Colonic mucosa (tissue), 4 donors: Measurements from ENCODE around the gene DYNLT1. TPM values are rescaled to one million over a fixed set of nuclear protein-coding genes. Genes with fewer than 3 reads are reported as not detected.

Experiments
- DNase-seq: peaks from one replicate; pipeline ENCODE4 v3.0.0-alpha.2; 2020
- H3K27ac ChIP-seq: fragments of 200-600 bp; one replicate; pipeline ENCODE4 v1.8.0; 2021
- H3K27me3 ChIP-seq: fragments of 200-600 bp; one replicate; pipeline ENCODE4 v1.8.0; 2021
- H3K36me3 ChIP-seq: fragments of 200-600 bp; one replicate; pipeline ENCODE4 v1.8.0; 2021
- H3K4me1 ChIP-seq: fragments of 200-600 bp; one replicate; pipeline ENCODE4 v1.8.0; 2021; ENCODE audit warnings: mild to moderate bottlenecking
- H3K4me3 ChIP-seq: fragments of 200-600 bp; one replicate; pipeline ENCODE4 v1.8.0; 2021
- H3K9ac ChIP-seq, 2 donors: one replicate each; pipeline ENCODE4 v1.7.0; 2013; ENCODE audit warnings: control low read depth in 2 of 2, low read depth in 2 of 2, low read length in 2 of 2
- H3K9me3 ChIP-seq: fragments of 200-600 bp; one replicate; pipeline ENCODE4 v1.8.0; 2021
- CTCF ChIP-seq: fragments of 200-600 bp; IDR thresholded peaks from one replicate; pipeline ENCODE4 v1.8.0; 2022; ENCODE audit warnings: antibody characterized with exemption, mild to moderate bottlenecking
- intact Hi-C: fragments of 100-400 bp; cut with DNase I; formaldehyde crosslinking; loops from one replicate; pipeline ENCODE4 v1.14.1; 2022
- total RNA-seq, 2 donors: library from RNA; stranded (reverse); fragmentation: NEBNext Ultra II Directional in 1 of 2; extraction: Animal tissue kit (Norgen Biotek cat#: 25700) in 1 of 2; gene quantifications; one replicate each; pipeline ENCODE4 v1.2.1, GENCODE V29; 2021
- donor health status: healthy.
- donor health status: DM: no; HTN: no; CAD: no.
- donor health status: DM: no; HTN: no; CAD: no.

Gene DYNLT1
- total RNA-seq = 100 to 1,000 TPM; 140 to 166 TPM

- H3K9ac ChIP-seq = peak within 1 kb of the TSS; percentile 88 to 99
- TF ChIP-seq CTCF = no peak
- H3K27ac ChIP-seq = peak within 1 kb of the TSS; percentile 98
- H3K27me3 ChIP-seq = no peaks in the 10 kb centered on the region
- intact Hi-C loops = no loop called here
- no peaks in the 10 kb centered on the region for H3K9me3 ChIP-seq
- H3K36me3 ChIP-seq = no peaks in the 10 kb centered on the region
- peaks cover 15% of the 10 kb centered on the region for H3K4me1 ChIP-seq
- DNase-seq = peak; percentile 96
- H3K4me3 ChIP-seq = peak within 1 kb of the TSS; percentile 88
These were observed at the start of gene DYNLT1 for GRCh38 chr6:158644231-158645063. Gene DYNLT1, minus strand, starts transcription at chr6:158644743. Its CDS starts 35 bp downstream, at chr6:158644708.

- no peaks in the 10 kb centered on the region for H3K4me1 ChIP-seq
- H3K36me3 ChIP-seq = no peaks in the 10 kb centered on the region
- intact Hi-C loops = no loop called here
- no peak overlapping the region for H3K9ac ChIP-seq
- H3K27ac ChIP-seq = no peak overlapping the region
- DNase-seq = no peak
- no peaks in the 10 kb centered on the region for H3K27me3 ChIP-seq
- no peak for TF ChIP-seq CTCF
- H3K4me3 ChIP-seq = no peak overlapping the region
- H3K9me3 ChIP-seq = no peaks in the 10 kb centered on the region
These were observed 44.3 kb upstream of the DYNLT1 start for GRCh38 chr6:158688860-158689259.

GRCh38 chr6:158687506-158687905 lies 43.0 kb upstream of the DYNLT1 start:
- DNase-seq = no peak
- Histone ChIP-seq H3K9me3 (no peaks in the 10 kb centered on the region), H3K27ac (no peak overlapping the region), H3K4me1 (no peaks in the 10 kb centered on the region), H3K4me3 (no peak overlapping the region), H3K9ac (no peak overlapping the region), H3K27me3 (no peaks in the 10 kb centered on the region), H3K36me3 (no peaks in the 10 kb centered on the region)
- intact Hi-C loops = no loop called here
- no peak for TF ChIP-seq CTCF

GRCh38 chr6:158686791-158687381 lies 42.3 kb upstream of the DYNLT1 start:
- TF ChIP-seq CTCF = no peak
- H3K27ac ChIP-seq = no peak overlapping the region
- H3K36me3 ChIP-seq = no peaks in the 10 kb centered on the region
- no peaks in the 10 kb centered on the region for H3K27me3 ChIP-seq
- H3K4me1 ChIP-seq = no peaks in the 10 kb centered on the region
- H3K4me3 ChIP-seq = no peak overlapping the region
- intact Hi-C loops = no loop called here
- no peaks in the 10 kb centered on the region for H3K9me3 ChIP-seq
- H3K9ac ChIP-seq = no peak overlapping the region
- DNase-seq = peak; percentile 17

- Histone ChIP-seq H3K36me3 (no peaks in the 10 kb centered on the region), H3K9ac (no peak overlapping the region), H3K9me3 (no peaks in the 10 kb centered on the region), H3K27me3 (no peaks in the 10 kb centered on the region), H3K4me1 (no peaks in the 10 kb centered on the region), H3K4me3 (no peak overlapping the region), H3K27ac (no peak overlapping the region)
- DNase-seq = no peak
- TF ChIP-seq CTCF = no peak
- intact Hi-C loops = no loop called here
These were observed 41.8 kb upstream of the DYNLT1 start for GRCh38 chr6:158686311-158686710.
